HEK293 (cell line): ENCODE measurements around the gene MYH11.

Source experiments
- CTCF ChIA-PET: fragments of 350-600 bp; formaldehyde crosslinking; extraction: SDS; loops from one replicate; lab custom pipeline; 2021; ENCODE audit warnings: antibody characterized with exemption; lab: Yijun Ruan, JAX
- POLR2A ChIA-PET: fragments of 300-600 bp; formaldehyde crosslinking; extraction: SDS; loops from one replicate; lab custom pipeline; 2020; ENCODE audit warnings: antibody characterized with exemption, inconsistent platforms; lab: Yijun Ruan, JAX
- H3K27ac ChIP-seq: fragments of 200-500 bp; sonication (Bioruptor generic); 2 replicates; pipeline ENCODE4 v1.5.1; 2014; ENCODE audit warnings: low read depth, low read length, control low read depth, inconsistent platforms; ENCODE audit errors: extremely low read depth
- H3K36me3 ChIP-seq, 2 experiments: fragments of 200-500 bp in 1 of 2; sonication (Bioruptor generic) in 1 of 2; 1 replicate in 1 of 2; 2 replicates in 1 of 2; pipeline ENCODE4 v1.5.1; 2014 to 2017; ENCODE audit warnings: inconsistent platforms in 2 of 2, low read length in 2 of 2; ENCODE audit not compliant: control insufficient read depth in 2 of 2, insufficient read depth in 1 of 2
- H3K4me1 ChIP-seq: fragments of 200-500 bp; sonication (Bioruptor generic); 2 replicates; pipeline ENCODE4 v1.5.1; 2014; ENCODE audit warnings: mild to moderate bottlenecking, low read length, inconsistent platforms; ENCODE audit not compliant: control insufficient read depth, insufficient read depth
- H3K4me3 ChIP-seq: 2 replicates; pipeline ENCODE4 v1.5.1; 2011; ENCODE audit warnings: low read depth, mild to moderate bottlenecking, control low read depth, low read length, moderate library complexity
- H3K9me3 ChIP-seq: fragments of 200-500 bp; sonication (Bioruptor generic); 2 replicates; pipeline ENCODE4 v1.5.1; 2014; ENCODE audit warnings: low read depth, low read length, inconsistent platforms; ENCODE audit not compliant: control insufficient read depth, insufficient read depth
- GLI4 ChIP-seq: fragments of 450-650 bp; formaldehyde crosslinking; IDR thresholded peaks from 2 replicates; pipeline ENCODE4 v1.5.1; 2016; ENCODE audit warnings: missing biosample characterization, missing genetic modification characterization
- HOXC10 ChIP-seq: sonication (generic); formaldehyde crosslinking; IDR thresholded peaks from 2 replicates; pipeline ENCODE4 v1.8.1; 2023; ENCODE audit warnings: mild to moderate bottlenecking, missing genetic modification reagents
- KLF10 ChIP-seq: fragments of 450-650 bp; IDR thresholded peaks from 2 replicates; pipeline ENCODE4 v1.5.1; 2018; ENCODE audit warnings: missing biosample characterization, mild to moderate bottlenecking, missing genetic modification characterization
- KLF16 ChIP-seq: fragments of 450-650 bp; formaldehyde crosslinking; IDR thresholded peaks from 2 replicates; pipeline ENCODE4 v1.5.1; 2017; ENCODE audit warnings: missing biosample characterization, missing genetic modification characterization
- KLF7 ChIP-seq: fragments of 450-650 bp; formaldehyde crosslinking; IDR thresholded peaks from 2 replicates; pipeline ENCODE4 v1.5.1; 2016; ENCODE audit warnings: missing biosample characterization, missing genetic modification characterization, borderline replicate concordance
- KLF8 ChIP-seq: fragments of 450-650 bp; formaldehyde crosslinking; IDR thresholded peaks from 2 replicates; pipeline ENCODE4 v1.5.1; 2016; ENCODE audit warnings: missing biosample characterization, missing genetic modification characterization
- OSR2 ChIP-seq: fragments of 450-650 bp; formaldehyde crosslinking; IDR thresholded peaks from 2 replicates; pipeline ENCODE4 v1.5.1; 2016; ENCODE audit warnings: missing biosample characterization, missing genetic modification characterization
- OVOL3 ChIP-seq: fragments of 450-650 bp; formaldehyde crosslinking; IDR thresholded peaks from 2 replicates; pipeline ENCODE4 v1.5.1; 2016; ENCODE audit warnings: missing biosample characterization, missing genetic modification characterization
- PATZ1 ChIP-seq: fragments of 450-650 bp; formaldehyde crosslinking; IDR thresholded peaks from 2 replicates; pipeline ENCODE4 v1.5.1; 2016; ENCODE audit warnings: missing biosample characterization, missing genetic modification characterization
- SCRT2 ChIP-seq: fragments of 450-650 bp; formaldehyde crosslinking; IDR thresholded peaks from 2 replicates; pipeline ENCODE4 v1.5.1; 2016; ENCODE audit warnings: missing biosample characterization, missing genetic modification characterization
- SETDB1 ChIP-seq: IDR thresholded peaks from one replicate; pipeline ENCODE4 v1.6.1; 2017; ENCODE audit warnings: mild to moderate bottlenecking, low read length, moderate library complexity, mixed read lengths; ENCODE audit not compliant: insufficient read length
- YY1 ChIP-seq: fragments of 450-650 bp; formaldehyde crosslinking; IDR thresholded peaks from 2 replicates; pipeline ENCODE4 v1.5.1; 2018; ENCODE audit warnings: missing biosample characterization, missing genetic modification characterization
- ZFHX2 ChIP-seq: fragments of 450-650 bp; formaldehyde crosslinking; conservative IDR thresholded peaks from 2 replicates; pipeline ENCODE4 v1.5.1; 2016; ENCODE audit warnings: missing biosample characterization, missing genetic modification characterization
- ZFP69B ChIP-seq: fragments of 450-650 bp; formaldehyde crosslinking; IDR thresholded peaks from 2 replicates; pipeline ENCODE4 v1.5.1; 2016; ENCODE audit warnings: missing biosample characterization, missing genetic modification characterization
- ZNF19 ChIP-seq: fragments of 450-650 bp; formaldehyde crosslinking; IDR thresholded peaks from 2 replicates; pipeline ENCODE4; 2016; ENCODE audit warnings: missing biosample characterization, missing genetic modification characterization, low read depth
- ZNF350 ChIP-seq: fragments of 450-650 bp; formaldehyde crosslinking; IDR thresholded peaks from 2 replicates; pipeline ENCODE4 v1.5.0; 2017; ENCODE audit warnings: missing biosample characterization, mild to moderate bottlenecking, missing genetic modification characterization
- ZNF37A ChIP-seq: fragments of 450-650 bp; IDR thresholded peaks from 2 replicates; pipeline ENCODE4 v1.5.1; 2018; ENCODE audit warnings: missing biosample characterization, missing genetic modification characterization
- ZNF391 ChIP-seq: fragments of 450-650 bp; formaldehyde crosslinking; IDR thresholded peaks from 2 replicates; pipeline ENCODE4 v1.5.1; 2016; ENCODE audit warnings: low read depth, missing biosample characterization, missing genetic modification characterization, borderline replicate concordance
- ZNF529 ChIP-seq: fragments of 450-650 bp; formaldehyde crosslinking; IDR thresholded peaks from 2 replicates; pipeline ENCODE4 v1.5.1; 2017; ENCODE audit warnings: missing genetic modification characterization, missing biosample characterization; ENCODE audit not compliant: insufficient replicate concordance
- ZNF692 ChIP-seq: fragments of 450-650 bp; formaldehyde crosslinking; IDR thresholded peaks from 2 replicates; pipeline ENCODE4 v1.5.1; 2016; ENCODE audit warnings: missing biosample characterization, missing genetic modification characterization
- ZNF704 ChIP-seq: fragments of 450-650 bp; formaldehyde crosslinking; IDR thresholded peaks from 2 replicates; pipeline ENCODE4 v1.5.1; 2016; ENCODE audit warnings: missing biosample characterization, missing genetic modification characterization
- ZNF830 ChIP-seq: fragments of 450-650 bp; IDR thresholded peaks from 2 replicates; pipeline ENCODE4 v1.5.0; 2018; ENCODE audit warnings: missing biosample characterization, missing genetic modification characterization, low read depth, mild to moderate bottlenecking, moderate library complexity
- TF ChIP-seq, protein P1 (sequence below): fragments of 450-650 bp; formaldehyde crosslinking; IDR thresholded peaks from 2 replicates; pipeline ENCODE4 v1.5.1; 2016; ENCODE audit warnings: missing biosample characterization, missing genetic modification characterization

The MYH11 gene

GRCh38 chr16:15834502-15834901 is 22.3 kb downstream of the MYH11 start:
- POLR2A ChIA-PET = no interaction called here
- Histone ChIP-seq H3K36me3 (no peaks in the 10 kb centered on the region), H3K4me1 (no peaks in the 10 kb centered on the region), H3K4me3 (no peak overlapping the region), H3K27ac (no peak overlapping the region), H3K9me3 (no peaks in the 10 kb centered on the region)
- TF ChIP-seq ZNF350 (tag by site-specific recombination) (no peak), ZFHX2 (tag by site-specific recombination) (no peak), OSR2 (tag by site-specific recombination) (no peak), ZNF692 (tag by site-specific recombination) (no peak), ZNF37A (tag by site-specific recombination) (no peak), ZNF391 (no peak)
- CTCF ChIA-PET = interaction anchor here (0.6 to 1.5 kb wide), 5 partner anchors 10 to 51 kb away, joined by 3 to 9 read pairs (median 4); no protein-coding TSS in a partner anchor

DNA sequence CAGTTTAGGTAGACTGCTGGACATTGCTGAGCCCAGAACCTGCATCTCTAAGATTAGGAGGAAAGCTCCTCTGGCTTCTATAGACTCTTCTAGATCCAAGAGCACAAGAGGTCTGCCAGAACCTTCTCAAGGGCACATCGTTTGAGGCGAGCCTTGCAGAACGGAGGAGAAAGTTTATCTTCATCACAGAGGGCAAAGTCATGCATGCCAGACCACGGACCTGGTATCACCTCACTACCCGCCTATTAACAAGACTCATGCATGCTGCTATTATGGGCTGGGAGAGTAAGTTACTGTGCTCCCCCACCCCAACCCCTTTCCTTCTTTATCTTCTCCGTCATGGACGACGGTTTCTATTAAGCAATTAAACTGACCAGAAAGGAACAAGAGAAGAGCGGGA is 23.3 kb downstream of the MYH11 start:
- Histone ChIP-seq H3K27ac (no peak overlapping the region), H3K9me3 (no peaks in the 10 kb centered on the region), H3K36me3 (no peaks in the 10 kb centered on the region), H3K4me1 (no peaks in the 10 kb centered on the region), H3K4me3 (no peak overlapping the region)
- ChIA-PET CTCF (interaction anchor here (0.6 to 1.5 kb wide), 4 partner anchors 9 to 217 kb away, joined by 3 to 9 read pairs (median 4); no protein-coding TSS in a partner anchor), POLR2A (no interaction called here)
- TF ChIP-seq SCRT2 (tag by site-specific recombination) (no peak), HOXC10 (no peak), PATZ1 (no peak), YY1 (tag by site-specific recombination) (no peak), KLF16 (tag by site-specific recombination) (no peak), ZFP69B (tag by site-specific recombination) (no peak)

GRCh38 chr16:15832241-15832640 is 24.6 kb downstream of the MYH11 start:
- no peak for TF ChIP-seq KLF10
- TF ChIP-seq, all 188 proteins: peak for 0
- Histone ChIP-seq H3K4me1 (no peaks in the 10 kb centered on the region), H3K27ac (no peak overlapping the region), H3K36me3 (no peaks in the 10 kb centered on the region), H3K9me3 (no peaks in the 10 kb centered on the region), H3K4me3 (no peak overlapping the region)
- ChIA-PET CTCF (no interaction called here), POLR2A (interaction anchor here (0.6 to 0.7 kb wide), 2 partner anchors 11 to 71 kb away, joined by 3 read pairs; no protein-coding TSS in a partner anchor)

- ChIA-PET CTCF (no interaction called here), POLR2A (no interaction called here)
- no peak overlapping the region for H3K27ac ChIP-seq
- no peak for TF ChIP-seq KLF8 (tag by site-specific recombination)
- no peak for TF ChIP-seq ZNF830
- no peak for TF ChIP-seq ZNF37A (tag by site-specific recombination)
- no peak for TF ChIP-seq ZNF529 (tag by site-specific recombination)
- TF ChIP-seq, protein P1, sequence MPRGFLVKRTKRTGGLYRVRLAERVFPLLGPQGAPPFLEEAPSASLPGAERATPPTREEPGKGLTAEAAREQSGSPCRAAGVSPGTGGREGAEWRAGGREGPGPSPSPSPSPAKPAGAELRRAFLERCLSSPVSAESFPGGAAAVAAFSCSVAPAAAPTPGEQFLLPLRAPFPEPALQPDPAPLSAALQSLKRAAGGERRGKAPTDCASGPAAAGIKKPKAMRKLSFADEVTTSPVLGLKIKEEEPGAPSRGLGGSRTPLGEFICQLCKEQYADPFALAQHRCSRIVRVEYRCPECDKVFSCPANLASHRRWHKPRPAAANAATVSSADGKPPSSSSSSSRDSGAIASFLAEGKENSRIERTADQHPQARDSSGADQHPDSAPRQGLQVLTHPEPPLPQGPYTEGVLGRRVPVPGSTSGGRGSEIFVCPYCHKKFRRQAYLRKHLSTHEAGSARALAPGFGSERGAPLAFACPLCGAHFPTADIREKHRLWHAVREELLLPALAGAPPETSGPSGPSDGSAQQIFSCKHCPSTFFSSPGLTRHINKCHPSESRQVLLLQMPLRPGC (tag by site-specific recombination) = no peak
- TF ChIP-seq ZNF19 (tag by site-specific recombination) = no peak
- no peak for TF ChIP-seq ZNF704 (tag by site-specific recombination)
- TF ChIP-seq OVOL3 (tag by site-specific recombination) = no peak
- TF ChIP-seq GLI4 (tag by site-specific recombination) = no peak
- TF ChIP-seq KLF7 (tag by site-specific recombination) = no peak
- no peak for TF ChIP-seq SETDB1
- no peak overlapping the region for H3K4me3 ChIP-seq
- H3K36me3 ChIP-seq = no peaks in the 10 kb centered on the region
- H3K9me3 ChIP-seq = no peaks in the 10 kb centered on the region
- H3K4me1 ChIP-seq = no peaks in the 10 kb centered on the region
Observed at GRCh38 chr16:15830832-15831451, 25.9 kb downstream of the MYH11 start.
